Esophagus squamous epithelium (tissue), 5 donors: ENCODE measurements around the gene SPAG9. TPM values are rescaled to one million over a fixed set of nuclear protein-coding genes. Genes with fewer than 3 reads are reported as not detected.
A peak's percentile ranks its signal among the peaks of the same experiment; 100 is the strongest.

Experiments used
- DNase-seq: peaks from one replicate; lab custom pipeline; 2025; lab: John Stamatoyannopoulos, UW
- H3K27ac ChIP-seq, 4 donors: fragments of 200-600 bp; sonication (generic); one replicate each; pipeline ENCODE4 v1.5.1; 2016 to 2019; ENCODE audit warnings: mild to moderate bottlenecking in 1 of 4
- H3K27me3 ChIP-seq, 4 donors: fragments of 200-600 bp; sonication (generic); 1 replicate in 3 of 4; 2 replicates in 1 of 4; pipeline versions ENCODE4 v1.5.1 to v1.6.0; 2017 to 2021; ENCODE audit warnings: antibody characterized with exemption in 1 of 4
- H3K36me3 ChIP-seq, 3 donors: fragments of 200-600 bp; sonication (generic); one replicate each; pipeline ENCODE4 v1.5.1; 2016 to 2019
- H3K4me1 ChIP-seq, 3 donors: fragments of 200-600 bp; sonication (generic); one replicate each; pipeline ENCODE4 v1.5.1; 2017 to 2019
- H3K4me3 ChIP-seq, 4 donors: fragments of 200-600 bp; sonication (generic); 1 replicate in 3 of 4; 2 replicates in 1 of 4; pipeline ENCODE4 v1.5.1; 2016 to 2019; ENCODE audit warnings: mild to moderate bottlenecking in 2 of 4, moderate library complexity in 1 of 4
- H3K9me3 ChIP-seq, 3 donors: fragments of 200-600 bp; sonication (generic); one replicate each; pipeline ENCODE4 v1.5.1; 2016 to 2019
- POLR2A ChIP-seq, 4 donors: fragments of 450-650 bp; IDR thresholded peaks; one replicate each; pipeline ENCODE4 v1.6.1; 2017; ENCODE audit warnings: antibody characterized with exemption in 4 of 4, mild to moderate bottlenecking in 4 of 4, moderate library complexity in 3 of 4
- WGBS, 2 donors: methylation state at CpG; one replicate each; pipeline ENCODE4 v1.1.5; 2018; 5-methylcytosine and 5-hydroxymethylcytosine counted together
- intact Hi-C: fragments of 100-400 bp; cut with DNase I; formaldehyde crosslinking; loops from one replicate; pipeline ENCODE4 v1.15.0; 2022
- total RNA-seq, 4 donors: library from RNA; depleted of rRNA; stranded (reverse); fragments of >200 nt; gene quantifications; one replicate each; pipeline ENCODE4 v1.1.0, GENCODE V29; 2016
- TF ChIP-seq, protein P1 (sequence below), 6 experiments: fragments of 450-650 bp in 4 of 6; fragments of 200-600 bp in 2 of 6; sonication (generic) in 2 of 6; IDR thresholded peaks; one replicate each; pipeline ENCODE4 v1.5.1; 2016 to 2019; ENCODE audit warnings: antibody characterized with exemption in 6 of 6, mild to moderate bottlenecking in 4 of 6, moderate library complexity in 4 of 6
- donor health status: DM: yes; HTN: yes; CAD: no.

The SPAG9 gene, protein sequence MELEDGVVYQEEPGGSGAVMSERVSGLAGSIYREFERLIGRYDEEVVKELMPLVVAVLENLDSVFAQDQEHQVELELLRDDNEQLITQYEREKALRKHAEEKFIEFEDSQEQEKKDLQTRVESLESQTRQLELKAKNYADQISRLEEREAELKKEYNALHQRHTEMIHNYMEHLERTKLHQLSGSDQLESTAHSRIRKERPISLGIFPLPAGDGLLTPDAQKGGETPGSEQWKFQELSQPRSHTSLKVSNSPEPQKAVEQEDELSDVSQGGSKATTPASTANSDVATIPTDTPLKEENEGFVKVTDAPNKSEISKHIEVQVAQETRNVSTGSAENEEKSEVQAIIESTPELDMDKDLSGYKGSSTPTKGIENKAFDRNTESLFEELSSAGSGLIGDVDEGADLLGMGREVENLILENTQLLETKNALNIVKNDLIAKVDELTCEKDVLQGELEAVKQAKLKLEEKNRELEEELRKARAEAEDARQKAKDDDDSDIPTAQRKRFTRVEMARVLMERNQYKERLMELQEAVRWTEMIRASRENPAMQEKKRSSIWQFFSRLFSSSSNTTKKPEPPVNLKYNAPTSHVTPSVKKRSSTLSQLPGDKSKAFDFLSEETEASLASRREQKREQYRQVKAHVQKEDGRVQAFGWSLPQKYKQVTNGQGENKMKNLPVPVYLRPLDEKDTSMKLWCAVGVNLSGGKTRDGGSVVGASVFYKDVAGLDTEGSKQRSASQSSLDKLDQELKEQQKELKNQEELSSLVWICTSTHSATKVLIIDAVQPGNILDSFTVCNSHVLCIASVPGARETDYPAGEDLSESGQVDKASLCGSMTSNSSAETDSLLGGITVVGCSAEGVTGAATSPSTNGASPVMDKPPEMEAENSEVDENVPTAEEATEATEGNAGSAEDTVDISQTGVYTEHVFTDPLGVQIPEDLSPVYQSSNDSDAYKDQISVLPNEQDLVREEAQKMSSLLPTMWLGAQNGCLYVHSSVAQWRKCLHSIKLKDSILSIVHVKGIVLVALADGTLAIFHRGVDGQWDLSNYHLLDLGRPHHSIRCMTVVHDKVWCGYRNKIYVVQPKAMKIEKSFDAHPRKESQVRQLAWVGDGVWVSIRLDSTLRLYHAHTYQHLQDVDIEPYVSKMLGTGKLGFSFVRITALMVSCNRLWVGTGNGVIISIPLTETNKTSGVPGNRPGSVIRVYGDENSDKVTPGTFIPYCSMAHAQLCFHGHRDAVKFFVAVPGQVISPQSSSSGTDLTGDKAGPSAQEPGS (N-terminal part only)
- total RNA-seq, result 10 to 100 TPM; 25.6 to 88.5 (median 49.9) TPM

DNA sequence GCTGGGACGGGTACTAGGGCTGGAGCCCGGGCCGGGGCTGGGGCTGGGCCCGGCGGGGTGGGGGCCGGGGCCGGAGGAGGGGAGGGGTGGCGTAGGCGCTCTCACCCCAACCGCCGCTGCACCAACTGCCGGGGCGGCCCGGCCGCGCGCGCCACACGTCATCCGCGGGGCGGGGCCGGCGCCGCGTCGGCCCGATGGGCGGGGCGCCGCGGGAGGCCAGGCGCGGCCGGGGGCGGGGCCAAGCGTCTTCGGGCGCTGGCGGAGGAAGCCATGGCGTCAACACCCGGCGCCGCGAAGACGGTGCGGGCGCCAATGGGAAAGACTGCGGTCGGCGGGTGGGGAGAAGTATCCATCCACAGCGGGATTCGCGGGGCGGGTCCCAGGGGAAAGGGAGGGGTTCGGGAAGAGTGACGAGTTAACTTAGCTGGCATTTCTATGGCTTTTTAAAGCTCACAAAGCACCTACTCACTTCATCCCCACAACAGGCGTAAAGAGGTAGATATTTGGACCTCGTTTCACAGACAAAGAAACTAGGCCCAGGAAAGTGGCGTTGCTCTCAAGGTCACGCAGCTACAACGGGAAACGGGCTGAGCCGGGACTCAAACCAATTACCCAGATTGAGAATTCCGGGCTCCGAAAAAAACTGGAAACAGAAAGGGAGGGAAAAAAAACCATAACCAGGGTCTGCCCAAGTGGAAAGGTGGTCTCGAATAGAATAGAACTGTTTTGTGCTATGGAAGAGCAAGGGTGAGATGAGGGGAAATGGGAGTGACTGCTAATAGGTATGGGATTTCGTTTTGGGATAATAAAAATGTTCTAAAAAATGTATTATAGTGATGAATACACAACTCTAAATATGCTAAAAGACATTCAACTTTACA lies at the start of gene SPAG9:
TSS of gene SPAG9 (minus strand) at position 130 of the 881 bp plus-strand sequence. CDS start 212 bp downstream, outside the sequence.
- intact Hi-C loops, result no loop called here
- 0% methylated on average over 26 to 30 of the region's 68 CpGs for WGBS, 2 donors
- no peaks in the 10 kb centered on the region for H3K36me3 ChIP-seq

DNA sequence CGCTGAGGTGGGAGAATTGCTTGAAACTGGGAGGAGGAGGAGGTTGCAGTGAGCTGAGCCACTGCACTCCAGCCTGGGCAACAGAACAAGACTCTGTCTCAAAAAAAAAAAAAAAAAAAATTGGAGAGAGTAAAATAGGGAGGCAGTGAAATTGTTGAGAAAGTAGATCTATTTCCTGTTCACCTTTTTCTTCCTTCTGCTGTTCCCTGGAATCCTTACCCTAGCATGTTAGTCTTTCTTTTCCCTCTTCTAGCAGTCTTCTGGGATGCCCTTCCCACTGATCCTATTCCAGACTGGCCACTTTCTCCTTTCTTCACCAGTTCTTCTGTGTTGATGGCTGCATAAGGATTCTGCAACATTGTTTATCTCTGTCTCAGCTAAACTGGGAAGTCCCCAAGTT lies 48.7 kb upstream of the SPAG9 start:
- TF ChIP-seq, protein P1, sequence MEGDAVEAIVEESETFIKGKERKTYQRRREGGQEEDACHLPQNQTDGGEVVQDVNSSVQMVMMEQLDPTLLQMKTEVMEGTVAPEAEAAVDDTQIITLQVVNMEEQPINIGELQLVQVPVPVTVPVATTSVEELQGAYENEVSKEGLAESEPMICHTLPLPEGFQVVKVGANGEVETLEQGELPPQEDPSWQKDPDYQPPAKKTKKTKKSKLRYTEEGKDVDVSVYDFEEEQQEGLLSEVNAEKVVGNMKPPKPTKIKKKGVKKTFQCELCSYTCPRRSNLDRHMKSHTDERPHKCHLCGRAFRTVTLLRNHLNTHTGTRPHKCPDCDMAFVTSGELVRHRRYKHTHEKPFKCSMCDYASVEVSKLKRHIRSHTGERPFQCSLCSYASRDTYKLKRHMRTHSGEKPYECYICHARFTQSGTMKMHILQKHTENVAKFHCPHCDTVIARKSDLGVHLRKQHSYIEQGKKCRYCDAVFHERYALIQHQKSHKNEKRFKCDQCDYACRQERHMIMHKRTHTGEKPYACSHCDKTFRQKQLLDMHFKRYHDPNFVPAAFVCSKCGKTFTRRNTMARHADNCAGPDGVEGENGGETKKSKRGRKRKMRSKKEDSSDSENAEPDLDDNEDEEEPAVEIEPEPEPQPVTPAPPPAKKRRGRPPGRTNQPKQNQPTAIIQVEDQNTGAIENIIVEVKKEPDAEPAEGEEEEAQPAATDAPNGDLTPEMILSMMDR (IDR thresholded peaks at IDR 0.05), result no peak
- no peak for TF ChIP-seq POLR2A (IDR thresholded peaks at IDR 0.05)
- Histone ChIP-seq H3K4me3 (no peak overlapping the region), H3K4me1 (peaks cover 7 to 31% (median 12%) of the 10 kb centered on the region in 3 donors), H3K27me3 (no peaks in the 10 kb centered on the region), H3K36me3 (peaks cover 7 to 65% (median 30%) of the 10 kb centered on the region in 3 donors), H3K27ac (no peak overlapping the region), H3K9me3 (no peaks in the 10 kb centered on the region)
- 75 to 90% methylated on average over 1 of the region's 1 CpG for WGBS, 2 donors
- intact Hi-C loops, result no loop called here
- DNase-seq, result no peak

More for the DNA sequence above, at the start of gene SPAG9:
- no peaks in the 10 kb centered on the region for H3K9me3 ChIP-seq
- H3K4me3 ChIP-seq, result peak within 1 kb of the TSS; percentile 84 to 100 (median 90)
- H3K27me3 ChIP-seq, result no peaks in the 10 kb centered on the region
- peaks cover 11 to 54% (median 24%) of the 10 kb centered on the region in 3 donors for H3K4me1 ChIP-seq
- peak in 3 of 4 donors; percentile 73 to 81 (median 75) for TF ChIP-seq POLR2A (IDR thresholded peaks at IDR 0.05)
- TF ChIP-seq, protein P1 (IDR thresholded peaks at IDR 0.05), result no peak
- DNase-seq, result peak; percentile 68
- peak within 1 kb of the TSS; percentile 100 for H3K27ac ChIP-seq

DNA sequence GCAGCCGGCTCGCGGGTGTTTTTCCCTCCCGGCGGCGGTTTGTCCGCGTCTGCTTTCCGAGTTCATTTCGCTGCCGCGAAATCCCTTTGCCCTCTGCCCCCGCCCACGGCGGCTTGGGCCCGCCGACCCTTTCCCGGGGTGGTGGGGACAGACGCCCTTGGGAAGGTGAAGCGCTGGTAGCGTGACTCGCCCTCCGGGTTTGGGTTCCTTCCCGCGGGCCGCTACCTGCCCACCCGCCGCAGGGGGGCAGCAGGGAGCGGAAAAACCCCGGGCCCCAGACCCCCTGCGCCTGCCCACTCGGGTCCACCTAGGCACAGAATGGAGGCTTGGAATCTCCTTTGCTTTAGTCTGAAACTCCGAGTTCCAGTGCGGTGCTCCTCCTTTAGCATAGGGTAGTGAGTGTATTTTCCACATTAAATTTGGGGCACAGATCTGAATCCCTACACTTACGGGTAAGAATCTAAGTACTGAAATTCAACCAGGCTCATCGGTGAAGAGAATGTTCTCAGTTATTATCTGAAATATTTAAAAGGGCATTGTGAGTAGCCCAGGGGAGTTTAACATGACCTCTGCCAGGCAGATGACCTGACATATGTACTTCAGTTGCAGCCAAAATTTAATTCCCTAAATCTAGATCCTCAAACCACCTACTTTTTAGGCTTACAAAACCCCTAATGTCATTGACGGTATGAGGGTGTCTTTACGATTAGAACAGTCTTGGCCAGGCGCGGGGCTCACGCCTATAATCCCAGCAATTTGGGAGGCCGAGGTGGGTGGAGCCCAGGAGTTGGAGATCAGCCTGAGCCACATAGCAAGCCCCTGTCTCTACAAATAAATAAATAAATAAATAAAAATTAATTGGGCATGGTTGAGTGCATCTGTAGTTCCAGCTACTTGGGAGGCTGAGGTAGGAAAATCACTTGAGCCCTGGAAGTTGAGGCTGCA lies 46.6 kb upstream of the SPAG9 start:
- TF ChIP-seq POLR2A (IDR thresholded peaks at IDR 0.05), result no peak
- TF ChIP-seq, protein P1 (IDR thresholded peaks at IDR 0.05), result peak; percentile 51 to 73 (median 60)
- Histone ChIP-seq H3K36me3 (peaks cover 7 to 59% (median 28%) of the 10 kb centered on the region in 3 donors), H3K9me3 (no peaks in the 10 kb centered on the region), H3K27me3 (no peaks in the 10 kb centered on the region), H3K4me3 (peak overlapping the region; percentile 79 to 96 (median 89)), H3K27ac (peak overlapping the region; percentile 92 to 98 (median 96)), H3K4me1 (peaks cover 7 to 31% (median 12%) of the 10 kb centered on the region in 3 donors)
- 34 to 50% methylated on average over 9 to 10 of the region's 42 CpGs for WGBS, 2 donors
- intact Hi-C loops, result no loop called here
- no peak for DNase-seq
